WTC11 (cell line): Measurements from ENCODE around the gene NHS. TPM values are rescaled to one million over a fixed set of nuclear protein-coding genes. Genes with fewer than 3 reads are reported as not detected.

Experiments used
- ATAC-seq: fragments of 200-7000 bp; cut with Tn5 transposase; 2 replicates; pipeline ENCODE4 v1.10.0; 2021; ENCODE audit warnings: mild to moderate bottlenecking, moderate library complexity
- CTCF ChIA-PET: fragments of 300-600 bp; sonication (Branson Sonifier 250); formaldehyde crosslinking; loops from one replicate; lab custom pipeline; 2021; ENCODE audit warnings: antibody characterized with exemption; lab: Charles Lee
- POLR2A ChIA-PET: fragments of 350-600 bp; sonication (Branson Sonifier 250); formaldehyde crosslinking; loops from one replicate; lab custom pipeline; 2021; ENCODE audit warnings: antibody characterized with exemption; lab: Charles Lee
- DNase-seq: peaks from one replicate; pipeline ENCODE4 v3.0.0; 2021; ENCODE audit warnings: low spot score
- H3K27ac Mint-ChIP-seq: 2 replicates; pipeline ENCODE4 v1.8.0; 2021; ENCODE audit warnings: mixed read lengths
- H3K27me3 Mint-ChIP-seq: 2 replicates; pipeline ENCODE4 v1.8.0; 2021; ENCODE audit warnings: low read depth, mild to moderate bottlenecking, moderate library complexity, mixed read lengths
- H3K36me3 Mint-ChIP-seq: 2 replicates; pipeline ENCODE4 v1.8.0; 2021; ENCODE audit warnings: mixed read lengths
- H3K4me1 Mint-ChIP-seq: 2 replicates; pipeline ENCODE4 v1.8.0; 2022; ENCODE audit warnings: mixed read lengths
- H3K4me3 Mint-ChIP-seq: 2 replicates; pipeline ENCODE4 v1.8.0; 2021; ENCODE audit warnings: mild to moderate bottlenecking, moderate library complexity, mixed read lengths
- H3K9me3 Mint-ChIP-seq: 2 replicates; pipeline ENCODE4 v1.8.0; 2021; ENCODE audit warnings: mixed read lengths
- CREB1 ChIP-seq: sonication (generic); formaldehyde crosslinking; IDR thresholded peaks from 2 replicates; pipeline ENCODE4 v1.8.0; 2023; ENCODE audit warnings: mild to moderate bottlenecking, missing genetic modification reagents
- NR3C1 ChIP-seq: sonication (generic); formaldehyde crosslinking; conservative IDR thresholded peaks from 2 replicates; pipeline ENCODE4 v1.8.1; 2023; ENCODE audit warnings: low read depth, mild to moderate bottlenecking, missing genetic modification reagents
- RORB ChIP-seq: fragments of 250-450 bp; sonication (Bioruptor Pico); IDR thresholded peaks from 2 replicates; pipeline ENCODE4 v1.9.0; 2021; ENCODE audit warnings: mild to moderate bottlenecking
- SMAD3 ChIP-seq: sonication (generic); formaldehyde crosslinking; IDR thresholded peaks from 2 replicates; pipeline ENCODE4 v1.8.0; 2022; ENCODE audit warnings: missing genetic modification reagents, mild to moderate bottlenecking, borderline replicate concordance
- ZBTB21 ChIP-seq: sonication (generic); formaldehyde crosslinking; IDR thresholded peaks from 2 replicates; pipeline ENCODE4 v1.8.1; 2023; ENCODE audit warnings: mild to moderate bottlenecking, missing genetic modification reagents, borderline replicate concordance
- ZNF121 ChIP-seq: sonication (generic); formaldehyde crosslinking; IDR thresholded peaks from 2 replicates; pipeline ENCODE4 v1.8.0; 2023; ENCODE audit warnings: missing genetic modification reagents
- total RNA-seq: library from RNA; stranded (reverse); gene quantifications from 3 replicates; pipeline ENCODE4 v1.2.3, GENCODE V29; 2021
- TF ChIP-seq, protein P1 (sequence below): sonication (generic); formaldehyde crosslinking; conservative IDR thresholded peaks from 2 replicates; pipeline ENCODE4 v1.8.1; 2023; ENCODE audit warnings: mild to moderate bottlenecking, low read depth, missing genetic modification reagents, moderate library complexity
- TF ChIP-seq, protein P2 (sequence below): sonication (generic); formaldehyde crosslinking; IDR thresholded peaks from 2 replicates; pipeline ENCODE4 v1.8.0; 2022; ENCODE audit warnings: mild to moderate bottlenecking, missing genetic modification reagents
- TF ChIP-seq, protein P3 (sequence below): sonication (generic); formaldehyde crosslinking; IDR thresholded peaks from 2 replicates; pipeline ENCODE4 v1.8.0; 2022; ENCODE audit warnings: mild to moderate bottlenecking, missing genetic modification reagents
- TF ChIP-seq, protein P4 (sequence below): sonication (generic); formaldehyde crosslinking; IDR thresholded peaks from 2 replicates; pipeline ENCODE4 v1.8.0; 2022; ENCODE audit warnings: mild to moderate bottlenecking, missing genetic modification reagents
- TF ChIP-seq, protein P5 (sequence below): sonication (generic); formaldehyde crosslinking; IDR thresholded peaks from 2 replicates; pipeline ENCODE4 v1.8.0; 2022; ENCODE audit warnings: missing genetic modification reagents
- TF ChIP-seq, protein P6 (sequence below): sonication (generic); formaldehyde crosslinking; IDR thresholded peaks from 2 replicates; pipeline ENCODE4 v1.8.1; 2022; ENCODE audit warnings: mild to moderate bottlenecking, missing genetic modification reagents, moderate library complexity, borderline replicate concordance
- TF ChIP-seq, protein P7 (sequence below): sonication (generic); formaldehyde crosslinking; IDR thresholded peaks from 2 replicates; pipeline ENCODE4 v1.8.1; 2023; ENCODE audit warnings: mild to moderate bottlenecking, moderate library complexity, missing genetic modification reagents
- TF ChIP-seq, protein P8 (sequence below): sonication (generic); formaldehyde crosslinking; IDR thresholded peaks from 2 replicates; pipeline ENCODE4 v1.8.1; 2023; ENCODE audit warnings: mild to moderate bottlenecking, missing genetic modification reagents

Gene NHS
- total RNA-seq, 1 experiment from 2014 or later = 5.8 TPM

DNA sequence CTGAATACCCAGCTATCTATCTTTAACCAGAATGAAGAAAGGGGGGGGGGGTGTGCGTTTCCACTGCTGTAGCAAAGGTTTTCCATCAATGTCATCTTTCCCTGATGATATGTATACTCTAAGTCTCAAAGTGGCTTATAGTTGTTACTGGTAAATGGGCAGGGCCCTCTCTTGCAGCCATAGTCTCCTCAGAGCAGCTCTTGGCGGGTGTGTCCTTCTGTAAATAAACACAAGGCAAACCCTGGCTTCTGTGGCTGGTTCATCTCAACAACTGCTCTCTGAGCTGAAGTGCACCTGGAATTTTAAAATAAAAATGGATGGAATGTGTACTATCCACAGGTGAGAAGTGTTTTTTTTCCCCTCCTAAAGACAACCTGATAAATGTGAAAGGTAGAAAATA lies 304.8 kb downstream of the NHS start:
- ATAC-seq (no peak), DNase-seq (no peak)
- ChIA-PET CTCF (no interaction called here), POLR2A (interaction anchor here (0.6 kb wide), 1 partner anchor 25 kb away, joined by 3 read pairs; no protein-coding TSS in a partner anchor)
- Mint-ChIP-seq H3K4me1 (peaks cover 13% of the 10 kb centered on the region), H3K27me3 (no peaks in the 10 kb centered on the region), H3K36me3 (no peaks in the 10 kb centered on the region), H3K9me3 (no peaks in the 10 kb centered on the region), H3K27ac (no peak overlapping the region), H3K4me3 (no peak overlapping the region)
- no peak for TF ChIP-seq ZNF121 (CRISPR knock-in tag)
- TF ChIP-seq CREB1 (CRISPR knock-in tag) = no peak
- no peak for TF ChIP-seq ZBTB21 (CRISPR knock-in tag)
- TF ChIP-seq, protein P1, sequence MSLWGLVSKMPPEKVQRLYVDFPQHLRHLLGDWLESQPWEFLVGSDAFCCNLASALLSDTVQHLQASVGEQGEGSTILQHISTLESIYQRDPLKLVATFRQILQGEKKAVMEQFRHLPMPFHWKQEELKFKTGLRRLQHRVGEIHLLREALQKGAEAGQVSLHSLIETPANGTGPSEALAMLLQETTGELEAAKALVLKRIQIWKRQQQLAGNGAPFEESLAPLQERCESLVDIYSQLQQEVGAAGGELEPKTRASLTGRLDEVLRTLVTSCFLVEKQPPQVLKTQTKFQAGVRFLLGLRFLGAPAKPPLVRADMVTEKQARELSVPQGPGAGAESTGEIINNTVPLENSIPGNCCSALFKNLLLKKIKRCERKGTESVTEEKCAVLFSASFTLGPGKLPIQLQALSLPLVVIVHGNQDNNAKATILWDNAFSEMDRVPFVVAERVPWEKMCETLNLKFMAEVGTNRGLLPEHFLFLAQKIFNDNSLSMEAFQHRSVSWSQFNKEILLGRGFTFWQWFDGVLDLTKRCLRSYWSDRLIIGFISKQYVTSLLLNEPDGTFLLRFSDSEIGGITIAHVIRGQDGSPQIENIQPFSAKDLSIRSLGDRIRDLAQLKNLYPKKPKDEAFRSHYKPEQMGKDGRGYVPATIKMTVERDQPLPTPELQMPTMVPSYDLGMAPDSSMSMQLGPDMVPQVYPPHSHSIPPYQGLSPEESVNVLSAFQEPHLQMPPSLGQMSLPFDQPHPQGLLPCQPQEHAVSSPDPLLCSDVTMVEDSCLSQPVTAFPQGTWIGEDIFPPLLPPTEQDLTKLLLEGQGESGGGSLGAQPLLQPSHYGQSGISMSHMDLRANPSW (CRISPR knock-in tag) = no peak
- no peak for TF ChIP-seq SMAD3

DNA sequence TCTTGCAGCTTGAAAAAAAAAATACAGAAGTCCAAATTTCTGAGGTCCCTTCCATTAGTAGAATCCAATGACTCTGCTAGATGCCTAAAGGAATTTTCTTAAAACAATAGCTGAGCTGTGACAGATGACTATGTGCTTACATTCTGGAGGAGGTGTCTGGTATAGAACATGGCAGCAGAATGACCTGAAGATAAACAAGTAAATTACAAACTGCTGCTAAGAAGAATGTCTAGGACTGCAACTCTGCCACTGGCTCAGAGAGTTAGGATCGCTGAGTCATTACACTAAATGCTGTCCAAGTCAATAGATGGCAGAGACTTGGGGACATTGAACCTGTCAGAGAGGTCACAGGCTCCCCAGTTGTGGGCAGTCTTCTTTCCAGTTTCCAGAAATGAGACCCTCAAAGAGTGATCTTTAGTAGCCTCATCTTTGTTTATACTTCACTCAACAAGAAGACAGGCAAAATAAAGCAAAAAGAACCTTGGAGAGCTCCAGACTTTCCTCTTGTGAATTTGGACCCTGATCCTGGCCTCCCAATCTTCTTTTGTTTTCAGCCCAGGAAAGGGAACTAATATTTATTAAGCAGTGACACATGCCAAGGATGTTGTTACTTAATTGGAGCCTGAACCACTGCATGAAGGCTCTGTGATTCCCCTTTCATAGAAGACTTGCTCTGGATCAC lies 305.9 kb downstream of the NHS start:
- no peaks in the 10 kb centered on the region for H3K9me3 Mint-ChIP-seq
- no peaks in the 10 kb centered on the region for H3K27me3 Mint-ChIP-seq
- H3K4me3 Mint-ChIP-seq = no peak overlapping the region
- DNase-seq (no peak), ATAC-seq (no peak)
- ChIA-PET CTCF (no interaction called here), POLR2A (no interaction called here)
- TF ChIP-seq, protein P2, sequence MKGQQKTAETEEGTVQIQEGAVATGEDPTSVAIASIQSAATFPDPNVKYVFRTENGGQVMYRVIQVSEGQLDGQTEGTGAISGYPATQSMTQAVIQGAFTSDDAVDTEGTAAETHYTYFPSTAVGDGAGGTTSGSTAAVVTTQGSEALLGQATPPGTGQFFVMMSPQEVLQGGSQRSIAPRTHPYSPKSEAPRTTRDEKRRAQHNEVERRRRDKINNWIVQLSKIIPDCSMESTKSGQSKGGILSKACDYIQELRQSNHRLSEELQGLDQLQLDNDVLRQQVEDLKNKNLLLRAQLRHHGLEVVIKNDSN (CRISPR knock-in tag) = no peak
- TF ChIP-seq RORB (CRISPR knock-in tag) = no peak
- TF ChIP-seq, protein P3, sequence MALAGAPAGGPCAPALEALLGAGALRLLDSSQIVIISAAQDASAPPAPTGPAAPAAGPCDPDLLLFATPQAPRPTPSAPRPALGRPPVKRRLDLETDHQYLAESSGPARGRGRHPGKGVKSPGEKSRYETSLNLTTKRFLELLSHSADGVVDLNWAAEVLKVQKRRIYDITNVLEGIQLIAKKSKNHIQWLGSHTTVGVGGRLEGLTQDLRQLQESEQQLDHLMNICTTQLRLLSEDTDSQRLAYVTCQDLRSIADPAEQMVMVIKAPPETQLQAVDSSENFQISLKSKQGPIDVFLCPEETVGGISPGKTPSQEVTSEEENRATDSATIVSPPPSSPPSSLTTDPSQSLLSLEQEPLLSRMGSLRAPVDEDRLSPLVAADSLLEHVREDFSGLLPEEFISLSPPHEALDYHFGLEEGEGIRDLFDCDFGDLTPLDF = no peak
- TF ChIP-seq, protein P4, sequence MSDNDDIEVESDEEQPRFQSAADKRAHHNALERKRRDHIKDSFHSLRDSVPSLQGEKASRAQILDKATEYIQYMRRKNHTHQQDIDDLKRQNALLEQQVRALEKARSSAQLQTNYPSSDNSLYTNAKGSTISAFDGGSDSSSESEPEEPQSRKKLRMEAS = no peak
- no peak for TF ChIP-seq NR3C1
- TF ChIP-seq, protein P5, sequence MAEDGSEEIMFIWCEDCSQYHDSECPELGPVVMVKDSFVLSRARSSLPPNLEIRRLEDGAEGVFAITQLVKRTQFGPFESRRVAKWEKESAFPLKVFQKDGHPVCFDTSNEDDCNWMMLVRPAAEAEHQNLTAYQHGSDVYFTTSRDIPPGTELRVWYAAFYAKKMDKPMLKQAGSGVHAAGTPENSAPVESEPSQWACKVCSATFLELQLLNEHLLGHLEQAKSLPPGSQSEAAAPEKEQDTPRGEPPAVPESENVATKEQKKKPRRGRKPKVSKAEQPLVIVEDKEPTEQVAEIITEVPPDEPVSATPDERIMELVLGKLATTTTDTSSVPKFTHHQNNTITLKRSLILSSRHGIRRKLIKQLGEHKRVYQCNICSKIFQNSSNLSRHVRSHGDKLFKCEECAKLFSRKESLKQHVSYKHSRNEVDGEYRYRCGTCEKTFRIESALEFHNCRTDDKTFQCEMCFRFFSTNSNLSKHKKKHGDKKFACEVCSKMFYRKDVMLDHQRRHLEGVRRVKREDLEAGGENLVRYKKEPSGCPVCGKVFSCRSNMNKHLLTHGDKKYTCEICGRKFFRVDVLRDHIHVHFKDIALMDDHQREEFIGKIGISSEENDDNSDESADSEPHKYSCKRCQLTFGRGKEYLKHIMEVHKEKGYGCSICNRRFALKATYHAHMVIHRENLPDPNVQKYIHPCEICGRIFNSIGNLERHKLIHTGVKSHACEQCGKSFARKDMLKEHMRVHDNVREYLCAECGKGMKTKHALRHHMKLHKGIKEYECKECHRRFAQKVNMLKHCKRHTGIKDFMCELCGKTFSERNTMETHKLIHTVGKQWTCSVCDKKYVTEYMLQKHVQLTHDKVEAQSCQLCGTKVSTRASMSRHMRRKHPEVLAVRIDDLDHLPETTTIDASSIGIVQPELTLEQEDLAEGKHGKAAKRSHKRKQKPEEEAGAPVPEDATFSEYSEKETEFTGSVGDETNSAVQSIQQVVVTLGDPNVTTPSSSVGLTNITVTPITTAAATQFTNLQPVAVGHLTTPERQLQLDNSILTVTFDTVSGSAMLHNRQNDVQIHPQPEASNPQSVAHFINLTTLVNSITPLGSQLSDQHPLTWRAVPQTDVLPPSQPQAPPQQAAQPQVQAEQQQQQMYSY (CRISPR knock-in tag) = no peak
- TF ChIP-seq, protein P6, sequence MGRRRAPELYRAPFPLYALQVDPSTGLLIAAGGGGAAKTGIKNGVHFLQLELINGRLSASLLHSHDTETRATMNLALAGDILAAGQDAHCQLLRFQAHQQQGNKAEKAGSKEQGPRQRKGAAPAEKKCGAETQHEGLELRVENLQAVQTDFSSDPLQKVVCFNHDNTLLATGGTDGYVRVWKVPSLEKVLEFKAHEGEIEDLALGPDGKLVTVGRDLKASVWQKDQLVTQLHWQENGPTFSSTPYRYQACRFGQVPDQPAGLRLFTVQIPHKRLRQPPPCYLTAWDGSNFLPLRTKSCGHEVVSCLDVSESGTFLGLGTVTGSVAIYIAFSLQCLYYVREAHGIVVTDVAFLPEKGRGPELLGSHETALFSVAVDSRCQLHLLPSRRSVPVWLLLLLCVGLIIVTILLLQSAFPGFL (CRISPR knock-in tag) = no peak
- TF ChIP-seq, protein P7, sequence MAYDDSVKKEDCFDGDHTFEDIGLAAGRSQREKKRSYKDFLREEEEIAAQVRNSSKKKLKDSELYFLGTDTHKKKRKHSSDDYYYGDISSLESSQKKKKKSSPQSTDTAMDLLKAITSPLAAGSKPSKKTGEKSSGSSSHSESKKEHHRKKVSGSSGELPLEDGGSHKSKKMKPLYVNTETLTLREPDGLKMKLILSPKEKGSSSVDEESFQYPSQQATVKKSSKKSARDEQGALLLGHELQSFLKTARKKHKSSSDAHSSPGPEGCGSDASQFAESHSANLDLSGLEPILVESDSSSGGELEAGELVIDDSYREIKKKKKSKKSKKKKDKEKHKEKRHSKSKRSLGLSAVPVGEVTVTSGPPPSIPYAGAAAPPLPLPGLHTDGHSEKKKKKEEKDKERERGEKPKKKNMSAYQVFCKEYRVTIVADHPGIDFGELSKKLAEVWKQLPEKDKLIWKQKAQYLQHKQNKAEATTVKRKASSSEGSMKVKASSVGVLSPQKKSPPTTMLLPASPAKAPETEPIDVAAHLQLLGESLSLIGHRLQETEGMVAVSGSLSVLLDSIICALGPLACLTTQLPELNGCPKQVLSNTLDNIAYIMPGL (CRISPR knock-in tag) = no peak
- TF ChIP-seq, protein P8, sequence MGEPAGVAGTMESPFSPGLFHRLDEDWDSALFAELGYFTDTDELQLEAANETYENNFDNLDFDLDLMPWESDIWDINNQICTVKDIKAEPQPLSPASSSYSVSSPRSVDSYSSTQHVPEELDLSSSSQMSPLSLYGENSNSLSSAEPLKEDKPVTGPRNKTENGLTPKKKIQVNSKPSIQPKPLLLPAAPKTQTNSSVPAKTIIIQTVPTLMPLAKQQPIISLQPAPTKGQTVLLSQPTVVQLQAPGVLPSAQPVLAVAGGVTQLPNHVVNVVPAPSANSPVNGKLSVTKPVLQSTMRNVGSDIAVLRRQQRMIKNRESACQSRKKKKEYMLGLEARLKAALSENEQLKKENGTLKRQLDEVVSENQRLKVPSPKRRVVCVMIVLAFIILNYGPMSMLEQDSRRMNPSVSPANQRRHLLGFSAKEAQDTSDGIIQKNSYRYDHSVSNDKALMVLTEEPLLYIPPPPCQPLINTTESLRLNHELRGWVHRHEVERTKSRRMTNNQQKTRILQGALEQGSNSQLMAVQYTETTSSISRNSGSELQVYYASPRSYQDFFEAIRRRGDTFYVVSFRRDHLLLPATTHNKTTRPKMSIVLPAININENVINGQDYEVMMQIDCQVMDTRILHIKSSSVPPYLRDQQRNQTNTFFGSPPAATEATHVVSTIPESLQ (CRISPR knock-in tag) = no peak
- H3K27ac Mint-ChIP-seq = no peak overlapping the region
- peaks cover 13% of the 10 kb centered on the region for H3K4me1 Mint-ChIP-seq
- H3K36me3 Mint-ChIP-seq = no peaks in the 10 kb centered on the region
